IMR-90 (cell line): ENCODE data around the gene SNX6. TPM values are rescaled to one million over a fixed set of nuclear protein-coding genes. Genes with fewer than 3 reads are reported as not detected.

ENCODE experiments used
- ATAC-seq: fragments of 200-7000 bp; cut with Tn5 transposase; 2 replicates; pipeline ENCODE4 v1.9.1; 2020; ENCODE audit warnings: low read depth, mild to moderate bottlenecking, moderate library complexity
- BruUV-seq: library from RNA; stranded (reverse); fragments of 400-500 nt; replicated peaks from 2 replicates; lab custom pipeline; 2021; lab: Mats Ljungman, UMichigan
- CTCF ChIA-PET: fragments of 300-600 bp; formaldehyde crosslinking; extraction: SDS; loops from one replicate; lab custom pipeline; 2021; ENCODE audit warnings: antibody characterized with exemption; lab: Yijun Ruan, JAX
- POLR2A ChIA-PET: fragments of 300-600 bp; sonication (Branson Sonifier 250); formaldehyde crosslinking; loops from one replicate; lab custom pipeline; 2022; ENCODE audit warnings: antibody characterized with exemption; ENCODE audit not compliant: unreplicated experiment; lab: Charles Lee
- DNase-seq: peaks from one replicate; pipeline ENCODE4 v3.0.0; 2013
- H2AFZ ChIP-seq: replicated peaks from 2 replicates; pipeline ENCODE3; 2013; ENCODE audit warnings: low read length, mild to moderate bottlenecking; ENCODE audit not compliant: poor library complexity
- H2AK5ac ChIP-seq: 2 replicates; pipeline ENCODE4 v1.6.1; 2013; ENCODE audit warnings: low read depth, low read length, inconsistent platforms
- H2AK9ac ChIP-seq: replicated peaks from 2 replicates; pipeline ENCODE3; 2013; ENCODE audit warnings: mild to moderate bottlenecking, low read depth, low read length, moderate library complexity; ENCODE audit not compliant: poor library complexity
- H2BK120ac ChIP-seq: 2 replicates; pipeline ENCODE4 v1.6.1; 2013; ENCODE audit warnings: low read depth, low read length, inconsistent platforms
- H2BK15ac ChIP-seq: 3 replicates; pipeline ENCODE4 v1.6.1; 2013; ENCODE audit warnings: low read depth, low read length, inconsistent platforms
- H2BK20ac ChIP-seq: 2 replicates; pipeline ENCODE4 v1.6.1; 2013; ENCODE audit warnings: low read depth, mild to moderate bottlenecking, inconsistent platforms, low read length, moderate library complexity
- H2BK5ac ChIP-seq: 2 replicates; pipeline ENCODE4 v1.6.1; 2013; ENCODE audit warnings: mild to moderate bottlenecking, low read depth, low read length, inconsistent platforms; ENCODE audit not compliant: poor library complexity, severe bottlenecking
- H3K14ac ChIP-seq: replicated peaks from 2 replicates; pipeline ENCODE4 v1.6.1; 2013; ENCODE audit warnings: low read depth, low read length, inconsistent platforms
- H3K18ac ChIP-seq: 2 replicates; pipeline ENCODE4 v1.6.1; 2013; ENCODE audit warnings: low read depth, low read length, control low read depth
- H3K23ac ChIP-seq: 2 replicates; pipeline ENCODE4 v1.6.1; 2013; ENCODE audit warnings: low read depth, low read length, inconsistent platforms
- H3K27ac ChIP-seq: 2 replicates; pipeline ENCODE4 v1.5.1; 2013; ENCODE audit warnings: mild to moderate bottlenecking, control low read depth, low read length; ENCODE audit not compliant: insufficient read depth
- H3K27me3 ChIP-seq: 2 replicates; pipeline ENCODE4 v1.6.1; 2013; ENCODE audit warnings: low read length; ENCODE audit not compliant: control insufficient read depth, insufficient read depth
- H3K36me3 ChIP-seq: 2 replicates; pipeline ENCODE4 v1.6.1; 2013; ENCODE audit warnings: low read length, mixed read lengths; ENCODE audit not compliant: control insufficient read depth, insufficient read depth
- H3K4ac ChIP-seq: 2 replicates; pipeline ENCODE4 v1.6.1; 2013; ENCODE audit warnings: low read depth, low read length, inconsistent platforms
- H3K4me1 ChIP-seq: 2 replicates; pipeline ENCODE4 v1.6.1; 2013; ENCODE audit warnings: low read length, mixed read lengths; ENCODE audit not compliant: control insufficient read depth, insufficient read depth
- H3K4me2 ChIP-seq: 2 replicates; pipeline ENCODE4 v1.6.1; 2013; ENCODE audit warnings: low read depth, mild to moderate bottlenecking, control low read depth, low read length, moderate library complexity
- H3K4me3 ChIP-seq: 2 replicates; pipeline ENCODE4 v1.5.1; 2013; ENCODE audit warnings: low read depth, mild to moderate bottlenecking, control low read depth, low read length, moderate library complexity; ENCODE audit not compliant: insufficient read depth
- H3K56ac ChIP-seq: 2 replicates; pipeline ENCODE4 v1.6.1; 2013; ENCODE audit warnings: low read length, inconsistent platforms; ENCODE audit not compliant: insufficient read depth; ENCODE audit errors: extremely low read depth
- H3K79me1 ChIP-seq, 2 experiments: 2 replicates each; pipeline ENCODE4 v1.6.1; 2013; ENCODE audit warnings: low read length in 2 of 2, inconsistent platforms in 1 of 2, low read depth in 1 of 2
- H3K9ac ChIP-seq: 2 replicates; pipeline ENCODE4 v1.6.1; 2013; ENCODE audit warnings: low read depth, low read length, control low read depth
- H3K9me1 ChIP-seq: 2 replicates; pipeline ENCODE4 v1.6.1; 2013; ENCODE audit warnings: low read length, inconsistent platforms; ENCODE audit not compliant: insufficient read depth
- H3K9me3 ChIP-seq: 2 replicates; pipeline ENCODE4 v1.6.1; 2013; ENCODE audit warnings: low read length; ENCODE audit not compliant: control insufficient read depth, insufficient read depth
- H4K20me1 ChIP-seq: 2 replicates; pipeline ENCODE4 v1.6.1; 2013; ENCODE audit warnings: low read length, inconsistent platforms; ENCODE audit not compliant: insufficient read depth
- H4K5ac ChIP-seq: 2 replicates; pipeline ENCODE4 v1.6.1; 2013; ENCODE audit warnings: mild to moderate bottlenecking, low read depth, low read length, control low read depth
- H4K8ac ChIP-seq, 2 experiments: 2 replicates each; pipeline ENCODE4 v1.6.1; 2013; ENCODE audit warnings: low read depth in 2 of 2, low read length in 2 of 2, control low read depth in 1 of 2, inconsistent platforms in 1 of 2
- H4K91ac ChIP-seq: 2 replicates; pipeline ENCODE4 v1.6.1; 2013; ENCODE audit warnings: low read depth, low read length, inconsistent platforms; ENCODE audit not compliant: insufficient read depth
- FOS ChIP-seq: fragments of 150-350 bp; IDR thresholded peaks from 2 replicates; pipeline ENCODE4 v1.6.1; 2016; ENCODE audit warnings: low read depth, low read length
- MXI1 ChIP-seq: IDR thresholded peaks from 2 replicates; pipeline ENCODE4 v1.6.1; 2012; ENCODE audit warnings: low read depth, mild to moderate bottlenecking, low read length, moderate library complexity, borderline replicate concordance
- WGBS, 2 experiments: methylation state at CpG; one replicate each; pipeline versions ENCODE4 v1.1.5 to v1.1.7; 2013; ENCODE audit warnings: missing lambda C conversion rate in 2 of 2; ENCODE audit not compliant: insufficient read length in 1 of 2; ENCODE audit errors: extremely low coverage in 2 of 2; 5-methylcytosine and 5-hydroxymethylcytosine counted together
- dilution Hi-C: fragments of 300-500 bp; cut with HindIII; formaldehyde crosslinking; loops from one replicate; pipeline ENCODE4 v1.14.3; 2018; ENCODE audit warnings: low sequenced_read_pairs; ENCODE audit not compliant: unreplicated experiment
- in situ Hi-C: fragments of 300-500 bp; cut with MboI; formaldehyde crosslinking; loops from 3 replicates; pipeline ENCODE4 v1.14.3; 2019; ENCODE audit warnings: low sequenced_read_pairs, inconsistent platforms, mixed read lengths
- intact Hi-C: fragments of 100-400 bp; cut with micrococcal nuclease; formaldehyde crosslinking; loops from 2 replicates; pipeline ENCODE4 v1.10.0; 2022
- polyA plus RNA-seq, 3 experiments: library from polyadenylated mRNA; depleted of rRNA; stranded (reverse); fragments of >200 nt; gene quantifications; 2 replicates each; pipeline ENCODE4 v1.2.3, GENCODE V29; 2012; ENCODE audit warnings: low replicate concordance in 1 of 3
- total RNA-seq: library from RNA; depleted of rRNA; stranded (reverse); fragments of >200 nt; gene quantifications from 2 replicates; pipeline ENCODE4 v1.2.3, GENCODE V29; 2012

SNX6 gene
- total and polyA plus RNA-seq, 2 of the 4 experiments (the other 2 are of a cell fraction): 116 to 127 TPM

DNA sequence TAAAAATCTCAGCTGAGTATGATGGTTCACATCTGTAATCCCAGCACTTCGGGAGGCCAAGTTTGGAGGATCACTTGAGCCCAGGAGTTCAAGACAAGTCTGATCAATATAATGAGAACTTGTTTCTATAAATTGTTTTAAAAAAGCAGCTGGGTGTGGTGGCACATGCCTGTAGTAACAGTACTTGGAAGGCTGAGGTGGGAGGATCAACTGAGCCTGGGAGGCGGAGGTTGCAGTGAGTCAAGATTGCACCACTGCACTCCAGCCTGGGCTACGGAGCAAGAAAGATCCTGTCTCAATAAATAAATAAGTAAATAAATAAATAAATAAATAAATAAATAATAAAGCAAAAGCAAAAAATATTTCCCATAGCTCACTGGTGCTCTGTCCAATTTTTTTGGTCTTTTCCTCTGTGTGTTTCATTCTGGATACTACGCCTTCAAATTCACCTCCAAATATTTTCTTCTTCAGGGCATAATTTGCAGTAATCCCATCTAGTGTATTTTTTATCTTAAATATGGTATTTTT, 32.7 kb upstream of the SNX6 start:
- BruUV-seq: no TSS peak
- Histone ChIP-seq H3K4me2 (no peak overlapping the region), H2BK5ac (no peak overlapping the region), H4K91ac (no peak overlapping the region), H3K4me1 (0 out of 2 replicates have a peak, but pooled peaks cover 3% of the 10 kb centered on the region), H3K79me1 (0 out of 4 replicates have a peak, but pooled peaks cover 0 to 6% of the 10 kb centered on the region in 2 experiments), H4K8ac (no peak overlapping the region), H3K23ac (no peak overlapping the region), H2BK120ac (no peak overlapping the region), H3K18ac (no peak overlapping the region), H2AK5ac (no peak overlapping the region), H3K9ac (no peak overlapping the region), H3K27ac (no peak overlapping the region), H3K27me3 (no peaks in the 10 kb centered on the region), H3K14ac (no peak overlapping the region), H3K9me3 (no peaks in the 10 kb centered on the region), H3K4me3 (no peak overlapping the region), H2BK20ac (no peak overlapping the region), H3K36me3 (no peaks in the 10 kb centered on the region), H2BK15ac (no peak overlapping the region), H4K20me1 (no peaks in the 10 kb centered on the region), H4K5ac (no peak overlapping the region), H2AK9ac (no peak overlapping the region), H3K4ac (no peak overlapping the region), H3K9me1 (peaks cover 10% of the 10 kb centered on the region; the same call in 1 of the 2 replicates), H3K56ac (no peak overlapping the region), H2AFZ (no peak overlapping the region)
- 100% methylated on average over 1 of the region's 4 CpGs; no CpG with 5 or more reads in 1 of the 2 experiments for WGBS, 2 experiments
- intact Hi-C loops (no loop called here), in situ Hi-C loops (loop anchor here (25.0 kb wide), 1 partner anchor 750 kb away; the partner anchor contains the start of gene NFKBIA), dilution Hi-C loops (no loop called here)
- POLR2A ChIA-PET: interaction anchor here (0.7 to 1.1 kb wide), 2 partner anchors 46 to 53 kb away, joined by 3 to 8 read pairs; no protein-coding TSS in a partner anchor
- TF ChIP-seq FOS (no peak), MXI1 (no peak)
- DNase-seq: no peak
- CTCF ChIA-PET: interaction anchor here (0.9 kb wide), 1 partner anchor 32 kb away, joined by 4 read pairs; no protein-coding TSS in a partner anchor
- ATAC-seq: no peak
